Endodermal cell (in vitro differentiated cells): Measurements from ENCODE around the gene ITSN1. TPM values are rescaled to one million over a fixed set of nuclear protein-coding genes. Genes with fewer than 3 reads are reported as not detected.
A peak's percentile ranks its signal among the peaks of the same experiment; 100 is the strongest.
"Not testable (repeated sequence)": the region's sequence is repeated elsewhere in the genome, so short reads cannot be mapped to it uniquely, and the experiment has no call there.

Source experiments
- DNase-seq: peaks from one replicate; pipeline ENCODE4 v3.0.0-alpha.2; 2017
- H3K27ac ChIP-seq: 2 replicates; pipeline ENCODE4 v1.5.1; 2013; ENCODE audit warnings: mild to moderate bottlenecking, low read depth, low read length, moderate library complexity
- H3K27me3 ChIP-seq: 2 replicates; pipeline ENCODE4 v1.6.1; 2013; ENCODE audit warnings: mild to moderate bottlenecking, low read length, moderate library complexity; ENCODE audit not compliant: insufficient read depth, control insufficient read depth, poor library complexity, severe bottlenecking
- H3K36me3 ChIP-seq: 2 replicates; pipeline ENCODE4 v1.7.0; 2013; ENCODE audit warnings: mild to moderate bottlenecking, low read length, moderate library complexity; ENCODE audit not compliant: control insufficient read depth, insufficient read depth
- H3K4me1 ChIP-seq: one replicate; pipeline ENCODE4 v1.7.0; 2013; ENCODE audit warnings: low read length; ENCODE audit not compliant: control insufficient read depth, insufficient read depth
- H3K4me3 ChIP-seq: 2 replicates; pipeline ENCODE4 v1.5.1; 2013; ENCODE audit warnings: mild to moderate bottlenecking, low read length, moderate library complexity
- H3K9ac ChIP-seq: 2 replicates; pipeline ENCODE4 v1.6.1; 2013; ENCODE audit warnings: mild to moderate bottlenecking, low read length, moderate library complexity; ENCODE audit not compliant: poor library complexity, severe bottlenecking; ENCODE audit errors: extremely low read depth
- H3K9me3 ChIP-seq: 2 replicates; pipeline ENCODE4 v1.6.1; 2013; ENCODE audit warnings: mild to moderate bottlenecking, low read length, moderate library complexity; ENCODE audit not compliant: control insufficient read depth
- H3K27ac Mint-ChIP-seq: 2 replicates; pipeline ENCODE4 v1.8.0; 2020; ENCODE audit warnings: mixed read lengths
- H3K27me3 Mint-ChIP-seq: 2 replicates; pipeline ENCODE4 v1.8.0; 2021; ENCODE audit warnings: mild to moderate bottlenecking, mixed read lengths; ENCODE audit not compliant: insufficient read depth
- H3K36me3 Mint-ChIP-seq: 2 replicates; pipeline ENCODE4 v1.8.0; 2020; ENCODE audit warnings: low read depth, mixed read lengths
- H3K4me1 Mint-ChIP-seq: 2 replicates; pipeline ENCODE4 v1.8.0; 2020; ENCODE audit warnings: mixed read lengths
- H3K4me3 Mint-ChIP-seq: 2 replicates; pipeline ENCODE4 v1.8.0; 2020; ENCODE audit warnings: mild to moderate bottlenecking, moderate library complexity, mixed read lengths
- H3K9me3 Mint-ChIP-seq: 2 replicates; pipeline ENCODE4 v1.8.0; 2020; ENCODE audit warnings: mild to moderate bottlenecking, mixed read lengths
- CTCF ChIP-seq: fragments of 200-600 bp; sonication (generic); conservative IDR thresholded peaks from 2 replicates; pipeline ENCODE4 v1.5.0; 2021; ENCODE audit warnings: antibody characterized with exemption, mild to moderate bottlenecking
- WGBS, 2 experiments: methylation state at CpG; one replicate each; pipeline versions ENCODE4 v1.1.5 to v1.1.7; 2013; ENCODE audit warnings: missing lambda C conversion rate in 2 of 2, mixed read lengths in 1 of 2; ENCODE audit not compliant: insufficient coverage in 1 of 2, insufficient read length in 1 of 2; 5-methylcytosine and 5-hydroxymethylcytosine counted together
- total RNA-seq, 2 donors: library from RNA; stranded (reverse); fragmentation: NEBNext Ultra II Directional in 1 of 2; extraction: Animal tissue kit (Norgen Biotek cat#: 25700) in 1 of 2; gene quantifications; 2 replicates in 1 of 2; 3 replicates in 1 of 2; pipeline ENCODE4 v1.2.1, GENCODE V29; 2021

Gene ITSN1
- total RNA-seq, 2 donors from 2014 or later = 89.6 to 104 TPM

- Histone ChIP-seq H3K9me3 (no peaks in the 10 kb centered on the region), H3K27ac (no peak overlapping the region), H3K27me3 (no peaks in the 10 kb centered on the region), H3K4me3 (no peak overlapping the region), H3K9ac (no peak overlapping the region), H3K36me3 (peaks cover 45% of the 10 kb centered on the region), H3K4me1 (no peaks in the 10 kb centered on the region)
- Mint-ChIP-seq H3K9me3 (peaks cover 6% of the 10 kb centered on the region), H3K4me3 (no peak overlapping the region), H3K27me3 (no peaks in the 10 kb centered on the region), H3K27ac (peak overlapping the region; percentile 23), H3K36me3 (peaks cover 47% of the 10 kb centered on the region), H3K4me1 (peaks cover 7% of the 10 kb centered on the region)
- no peak for DNase-seq
- TF ChIP-seq CTCF = no peak
These were observed 20.0 kb upstream of the ITSN1 start for GRCh38 chr21:33622253-33622652.

DNA sequence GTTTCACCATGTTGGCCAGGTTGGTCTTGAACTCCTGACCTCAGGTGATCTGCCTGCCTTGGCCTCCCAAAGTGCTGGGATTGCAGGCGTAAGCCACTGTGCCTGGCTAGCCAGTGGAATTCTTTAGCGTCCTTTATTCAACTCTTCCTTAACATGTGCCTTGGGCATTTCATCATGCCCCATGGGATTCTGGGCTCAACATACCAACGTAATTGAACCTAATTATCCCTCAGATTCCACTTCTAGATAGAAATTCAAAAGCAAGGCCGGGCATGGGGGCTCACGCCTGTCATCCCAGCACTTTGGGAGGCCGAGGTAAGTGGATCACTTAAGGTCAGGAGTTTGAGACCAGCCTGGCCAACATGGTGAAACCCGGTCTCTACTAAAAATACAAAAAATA, 16.1 kb upstream of the ITSN1 start:
- not testable (repeated sequence) for H3K27me3 Mint-ChIP-seq, H3K4me1 ChIP-seq, DNase-seq, H3K27ac Mint-ChIP-seq, H3K9ac ChIP-seq, H3K27me3 ChIP-seq, H3K4me3 Mint-ChIP-seq, H3K9me3 ChIP-seq, H3K9me3 Mint-ChIP-seq, H3K4me3 ChIP-seq, H3K4me1 Mint-ChIP-seq, H3K27ac ChIP-seq
- peaks cover 40% of the 10 kb centered on the region for H3K36me3 Mint-ChIP-seq
- peaks cover 39% of the 10 kb centered on the region for H3K36me3 ChIP-seq
- 91 to 94% methylated on average over 7 of the region's 7 CpGs for WGBS, 2 experiments

- peaks cover 27% of the 10 kb centered on the region for H3K36me3 ChIP-seq
- Mint-ChIP-seq H3K4me3 (no peak overlapping the region), H3K9me3 (no peaks in the 10 kb centered on the region), H3K27ac (peak overlapping the region; percentile 7), H3K4me1 (no peaks in the 10 kb centered on the region), H3K36me3 (peaks cover 33% of the 10 kb centered on the region), H3K27me3 (no peaks in the 10 kb centered on the region)
- no peak overlapping the region for H3K9ac ChIP-seq
- 100% methylated on average over 2 of the region's 2 CpGs; no CpG with 5 or more reads in 1 of the 2 experiments for WGBS, 2 experiments
- no peak for DNase-seq
- no peaks in the 10 kb centered on the region for H3K4me1 ChIP-seq
- no peak for TF ChIP-seq CTCF
- no peaks in the 10 kb centered on the region for H3K27me3 ChIP-seq
- H3K27ac ChIP-seq = no peak overlapping the region
- H3K4me3 ChIP-seq = no peak overlapping the region
- H3K9me3 ChIP-seq = no peaks in the 10 kb centered on the region
These were observed 8.0 kb upstream of the ITSN1 start for GRCh38 chr21:33634254-33634653.

DNA sequence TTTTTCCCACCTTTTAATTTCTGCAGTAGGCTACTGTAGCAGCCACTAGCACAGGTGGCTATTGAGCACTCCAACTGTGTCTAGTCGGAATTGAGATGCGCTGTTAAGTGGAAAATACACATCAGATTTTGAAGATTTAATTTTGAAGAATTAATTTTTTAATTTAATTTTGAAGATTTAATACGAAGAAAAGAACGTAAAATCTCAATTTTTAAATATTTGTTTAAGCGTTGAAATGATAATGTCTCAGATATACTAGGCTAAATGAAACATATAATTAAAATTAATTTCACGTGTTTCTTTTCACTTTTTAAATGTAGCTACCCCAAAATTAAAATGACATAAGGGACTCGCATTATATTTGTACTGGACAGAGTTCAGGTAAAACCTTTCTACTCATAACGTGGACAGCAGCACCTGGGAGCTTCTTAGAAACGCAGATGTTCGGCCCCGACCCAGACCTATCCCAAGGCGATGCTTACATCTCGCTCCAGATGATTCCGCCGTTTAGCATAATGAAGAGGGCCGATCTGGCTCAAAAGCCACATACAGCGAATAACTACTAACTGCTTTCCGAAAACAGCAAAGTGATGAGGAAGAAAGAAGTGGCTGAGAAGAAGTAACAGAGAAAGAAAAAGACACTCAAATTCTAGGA, 1.5 kb upstream of the ITSN1 start:
- Mint-ChIP-seq H3K27me3 (no peaks in the 10 kb centered on the region), H3K9me3 (no peaks in the 10 kb centered on the region), H3K4me3 (peak overlapping the region; percentile 88), H3K4me1 (peaks cover 19% of the 10 kb centered on the region), H3K27ac (peak overlapping the region; percentile 95), H3K36me3 (peaks cover 13% of the 10 kb centered on the region)
- DNase-seq = peak; percentile 53
- 27 to 28% methylated on average over 8 to 17 of the region's 18 CpGs for WGBS, 2 experiments
- H3K27me3 ChIP-seq = no peaks in the 10 kb centered on the region
- no peak for TF ChIP-seq CTCF
- H3K36me3 ChIP-seq = peaks cover 11% of the 10 kb centered on the region
- no peaks in the 10 kb centered on the region for H3K9me3 ChIP-seq
- peaks cover 8% of the 10 kb centered on the region for H3K4me1 ChIP-seq
- H3K4me3 ChIP-seq = peak overlapping the region; percentile 95
- peak overlapping the region; percentile 7 for H3K27ac ChIP-seq
- H3K9ac ChIP-seq = peak overlapping the region; percentile 65
